ENCODE results near the gene MACROD2.

GRCh38 chr20:14882846-14883245 lies 887.5 kb downstream of the MACROD2 start:
- TF ChIP-seq RAD21 (IDR thresholded peaks at IDR 0.05), result no peak
- no peak for TF ChIP-seq FOXA2 (IDR thresholded peaks at IDR 0.05)
- TF ChIP-seq EGR1 (IDR thresholded peaks at IDR 0.05; ENCODE audit: low read depth in 2 of 2), result no peak
- TF ChIP-seq, protein P1, sequence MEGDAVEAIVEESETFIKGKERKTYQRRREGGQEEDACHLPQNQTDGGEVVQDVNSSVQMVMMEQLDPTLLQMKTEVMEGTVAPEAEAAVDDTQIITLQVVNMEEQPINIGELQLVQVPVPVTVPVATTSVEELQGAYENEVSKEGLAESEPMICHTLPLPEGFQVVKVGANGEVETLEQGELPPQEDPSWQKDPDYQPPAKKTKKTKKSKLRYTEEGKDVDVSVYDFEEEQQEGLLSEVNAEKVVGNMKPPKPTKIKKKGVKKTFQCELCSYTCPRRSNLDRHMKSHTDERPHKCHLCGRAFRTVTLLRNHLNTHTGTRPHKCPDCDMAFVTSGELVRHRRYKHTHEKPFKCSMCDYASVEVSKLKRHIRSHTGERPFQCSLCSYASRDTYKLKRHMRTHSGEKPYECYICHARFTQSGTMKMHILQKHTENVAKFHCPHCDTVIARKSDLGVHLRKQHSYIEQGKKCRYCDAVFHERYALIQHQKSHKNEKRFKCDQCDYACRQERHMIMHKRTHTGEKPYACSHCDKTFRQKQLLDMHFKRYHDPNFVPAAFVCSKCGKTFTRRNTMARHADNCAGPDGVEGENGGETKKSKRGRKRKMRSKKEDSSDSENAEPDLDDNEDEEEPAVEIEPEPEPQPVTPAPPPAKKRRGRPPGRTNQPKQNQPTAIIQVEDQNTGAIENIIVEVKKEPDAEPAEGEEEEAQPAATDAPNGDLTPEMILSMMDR (IDR thresholded peaks at IDR 0.05; ENCODE audit: low read depth, low read length, missing input control), result no peak
- TF ChIP-seq, protein P2, sequence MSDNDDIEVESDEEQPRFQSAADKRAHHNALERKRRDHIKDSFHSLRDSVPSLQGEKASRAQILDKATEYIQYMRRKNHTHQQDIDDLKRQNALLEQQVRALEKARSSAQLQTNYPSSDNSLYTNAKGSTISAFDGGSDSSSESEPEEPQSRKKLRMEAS (IDR thresholded peaks at IDR 0.05), result no peak
- TF ChIP-seq YY1 (IDR thresholded peaks at IDR 0.05), result no peak
- TF ChIP-seq JUND (IDR thresholded peaks at IDR 0.05), result no peak
- TF ChIP-seq SP1 (IDR thresholded peaks at IDR 0.05), result no peak
- TF ChIP-seq TAF1 (conservative IDR thresholded peaks at IDR 0.05), result no peak
- TF ChIP-seq HNF4A (conservative IDR thresholded peaks at IDR 0.05), result no peak
- TF ChIP-seq GABPA (IDR thresholded peaks at IDR 0.05 in 1 of 2, conservative IDR thresholded peaks at IDR 0.05 in 1 of 2), result no peak
- no peak for TF ChIP-seq HNF4G (IDR thresholded peaks at IDR 0.05)
- TF ChIP-seq NR2F2 (IDR thresholded peaks at IDR 0.05), result no peak

All from liver (tissue), 3 donors.